Neural cell (in vitro differentiated cells): ENCODE measurements around the gene IFRD1. TPM values are rescaled to one million over a fixed set of nuclear protein-coding genes. Genes with fewer than 3 reads are reported as not detected.
"Not testable (repeated sequence)": the region's sequence is repeated elsewhere in the genome, so short reads cannot be mapped to it uniquely, and the experiment has no call there.

Source experiments
- H2AFZ ChIP-seq: fragments of 200-600, 300-800 bp; sonication (generic), shearing (Covaris generic); 2 replicates; pipeline ENCODE4 v1.6.0; 2014; ENCODE audit warnings: low read depth, mild to moderate bottlenecking, antibody characterized with exemption, low read length, moderate library complexity
- H3F3A ChIP-seq: fragments of 200-600 bp; shearing (Covaris generic); 2 replicates; pipeline ENCODE4 v1.6.1; 2016; ENCODE audit warnings: mild to moderate bottlenecking, moderate library complexity, mixed read lengths, antibody characterized with exemption, low read length; ENCODE audit not compliant: insufficient read depth, poor library complexity, severe bottlenecking
- H3K27ac ChIP-seq: fragments of 200-600, 300-800 bp; sonication (generic), shearing (Covaris generic); 2 replicates; pipeline ENCODE4 v1.5.1; 2014; ENCODE audit warnings: mild to moderate bottlenecking, low read length, moderate library complexity
- H3K27me3 ChIP-seq: fragments of 300-800, 200-600 bp; sonication (generic), shearing (Covaris generic); 2 replicates; pipeline ENCODE4 v1.6.0; 2014; ENCODE audit warnings: mild to moderate bottlenecking, low read depth, low read length, moderate library complexity; ENCODE audit not compliant: insufficient read depth
- H3K36me3 ChIP-seq: fragments of 300-800, 200-600 bp; sonication (generic), shearing (Covaris generic); 2 replicates; pipeline ENCODE4 v1.5.1; 2014; ENCODE audit warnings: mild to moderate bottlenecking, antibody characterized with exemption, low read length, moderate library complexity; ENCODE audit not compliant: insufficient read depth
- H3K4me2 ChIP-seq: fragments of 300-800, 200-600 bp; sonication (generic), shearing (Covaris generic); 2 replicates; pipeline ENCODE4 v1.6.0; 2014; ENCODE audit warnings: mild to moderate bottlenecking, low read length
- H3K4me3 ChIP-seq: fragments of 300-800, 200-600 bp; sonication (generic), shearing (Covaris generic); 2 replicates; pipeline ENCODE4 v1.5.1; 2014; ENCODE audit warnings: mild to moderate bottlenecking, low read length, moderate library complexity
- H3K79me2 ChIP-seq: fragments of 200-600 bp; shearing (Covaris generic); replicated peaks from 2 replicates; pipeline ENCODE4 v1.6.0; 2014; ENCODE audit warnings: mild to moderate bottlenecking, low read length, moderate library complexity; ENCODE audit not compliant: insufficient read depth
- H3K9ac ChIP-seq: fragments of 300-800, 200-600 bp; sonication (generic), shearing (Covaris generic); 2 replicates; pipeline ENCODE4 v1.6.1; 2016; ENCODE audit warnings: mild to moderate bottlenecking, low read length, mixed read lengths
- H3K9me2 ChIP-seq: fragments of 200-600 bp; shearing (Covaris generic); 2 replicates; pipeline ENCODE4 v1.6.1; 2016; ENCODE audit warnings: mild to moderate bottlenecking, low read length, mixed read lengths; ENCODE audit not compliant: insufficient read depth
- H3K9me3 ChIP-seq: fragments of 200-600, 300-800 bp; sonication (generic), shearing (Covaris generic); 2 replicates; pipeline ENCODE4 v1.6.1; 2016; ENCODE audit warnings: mild to moderate bottlenecking, mixed run types, low read length, moderate library complexity, mixed read lengths
- H4K20me1 ChIP-seq: fragments of 200-600 bp; shearing (Covaris generic); 2 replicates; pipeline ENCODE4 v1.6.1; 2016; ENCODE audit warnings: mild to moderate bottlenecking, mixed run types; ENCODE audit not compliant: insufficient read depth
- EP300 ChIP-seq: fragments of 450-650 bp; conservative IDR thresholded peaks from 2 replicates; pipeline ENCODE4 v1.6.1; 2014; ENCODE audit warnings: antibody characterized with exemption, mild to moderate bottlenecking, moderate library complexity; ENCODE audit not compliant: poor library complexity, severe bottlenecking
- EZH2 ChIP-seq: fragments of 200-600, 300-800 bp; shearing (Covaris generic), sonication (generic); IDR thresholded peaks from 2 replicates; pipeline ENCODE4 v1.6.1; 2014; ENCODE audit warnings: antibody characterized with exemption, low read length, borderline replicate concordance, mild to moderate bottlenecking; ENCODE audit not compliant: insufficient read depth, poor library complexity, severe bottlenecking
- MXI1 ChIP-seq: fragments of 450-650 bp; conservative IDR thresholded peaks from 2 replicates; pipeline ENCODE4 v1.6.1; 2014; ENCODE audit warnings: antibody characterized with exemption, mild to moderate bottlenecking; ENCODE audit not compliant: poor library complexity, severe bottlenecking
- POLR2AphosphoS5 ChIP-seq: IDR thresholded peaks from 2 replicates; pipeline ENCODE4 v1.6.1; 2012
- RAD21 ChIP-seq: fragments of 450-650 bp; conservative IDR thresholded peaks from 2 replicates; pipeline ENCODE4 v1.6.1; 2014; ENCODE audit warnings: antibody characterized with exemption, mild to moderate bottlenecking, moderate library complexity
- SMC3 ChIP-seq: fragments of 450-650 bp; conservative IDR thresholded peaks from 2 replicates; pipeline ENCODE4 v1.6.1; 2014; ENCODE audit warnings: antibody characterized with exemption, mild to moderate bottlenecking, moderate library complexity; ENCODE audit not compliant: poor library complexity
- TAF1 ChIP-seq: IDR thresholded peaks from 2 replicates; pipeline ENCODE4 v1.6.1; 2012; ENCODE audit warnings: low read depth
- polyA plus RNA-seq: library from polyadenylated mRNA; depleted of rRNA; stranded (reverse); fragments of >200 nt; gene quantifications from 2 replicates; pipeline ENCODE4 v1.2.3, GENCODE V29; 2014
- TF ChIP-seq, protein P1 (sequence below): IDR thresholded peaks from 2 replicates; pipeline ENCODE4 v1.6.1; 2012; ENCODE audit warnings: borderline replicate concordance
- TF ChIP-seq, protein P2 (sequence below): fragments of 450-650 bp; IDR thresholded peaks from 2 replicates; pipeline ENCODE4 v1.5.1; 2014; ENCODE audit warnings: antibody characterized with exemption, mild to moderate bottlenecking, moderate library complexity; ENCODE audit not compliant: poor library complexity, severe bottlenecking

IFRD1 gene
- polyA plus RNA-seq, 1 donor from 2014 or later: 270 TPM

DNA sequence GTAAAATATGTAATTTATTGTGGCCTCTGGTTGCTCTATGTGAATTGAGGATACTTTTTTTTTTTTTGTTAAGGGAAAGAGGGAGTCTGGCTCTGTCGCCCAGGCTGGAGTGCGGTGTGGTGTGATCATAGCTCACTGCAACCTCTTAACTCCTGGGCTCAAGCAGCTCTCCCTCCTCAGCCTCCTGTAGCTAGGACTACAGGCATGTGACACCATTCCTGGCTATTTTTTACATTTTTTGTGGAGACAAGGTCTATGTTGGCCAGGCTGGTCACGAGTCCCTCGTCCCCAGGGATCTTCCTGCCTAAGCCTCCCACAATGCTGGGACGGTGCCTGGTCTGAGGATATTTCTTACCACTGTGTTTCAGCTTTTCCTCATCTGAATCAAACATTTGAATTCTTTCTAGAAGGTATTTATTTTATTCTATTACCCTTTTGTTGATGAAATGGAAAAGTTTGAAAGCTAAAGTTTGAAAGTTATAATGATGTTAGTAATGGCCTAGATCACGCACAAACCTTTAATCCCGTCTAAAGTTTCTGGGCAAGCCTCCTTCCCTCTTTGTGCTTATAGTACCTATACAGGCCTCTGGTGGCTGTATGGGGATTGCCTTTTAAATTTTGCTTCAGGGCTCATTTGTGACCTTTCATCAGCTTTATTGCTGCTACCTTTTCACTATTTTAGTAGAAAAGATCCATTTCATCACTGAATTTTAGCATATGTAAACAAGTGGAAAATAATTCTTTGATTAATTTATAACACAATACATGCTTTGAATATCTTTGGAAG lies 2.0 kb downstream of the IFRD1 start:
- Histone ChIP-seq H3K9me2 (no peaks in the 10 kb centered on the region), H3K9ac (peak overlapping the region; percentile 98), H4K20me1 (no peaks in the 10 kb centered on the region), H3K4me3 (peak overlapping the region; percentile 91), H3K9me3 (no peaks in the 10 kb centered on the region), H3K27ac (peak overlapping the region; percentile 96), H3K36me3 (peaks cover 5% of the 10 kb centered on the region), H3K79me2 (peaks cover 40% of the 10 kb centered on the region), H3K4me2 (peak overlapping the region; percentile 73), H2AFZ (no peak overlapping the region), H3K27me3 (no peaks in the 10 kb centered on the region), H3F3A (no peaks in the 10 kb centered on the region)
- TF ChIP-seq, protein P1, sequence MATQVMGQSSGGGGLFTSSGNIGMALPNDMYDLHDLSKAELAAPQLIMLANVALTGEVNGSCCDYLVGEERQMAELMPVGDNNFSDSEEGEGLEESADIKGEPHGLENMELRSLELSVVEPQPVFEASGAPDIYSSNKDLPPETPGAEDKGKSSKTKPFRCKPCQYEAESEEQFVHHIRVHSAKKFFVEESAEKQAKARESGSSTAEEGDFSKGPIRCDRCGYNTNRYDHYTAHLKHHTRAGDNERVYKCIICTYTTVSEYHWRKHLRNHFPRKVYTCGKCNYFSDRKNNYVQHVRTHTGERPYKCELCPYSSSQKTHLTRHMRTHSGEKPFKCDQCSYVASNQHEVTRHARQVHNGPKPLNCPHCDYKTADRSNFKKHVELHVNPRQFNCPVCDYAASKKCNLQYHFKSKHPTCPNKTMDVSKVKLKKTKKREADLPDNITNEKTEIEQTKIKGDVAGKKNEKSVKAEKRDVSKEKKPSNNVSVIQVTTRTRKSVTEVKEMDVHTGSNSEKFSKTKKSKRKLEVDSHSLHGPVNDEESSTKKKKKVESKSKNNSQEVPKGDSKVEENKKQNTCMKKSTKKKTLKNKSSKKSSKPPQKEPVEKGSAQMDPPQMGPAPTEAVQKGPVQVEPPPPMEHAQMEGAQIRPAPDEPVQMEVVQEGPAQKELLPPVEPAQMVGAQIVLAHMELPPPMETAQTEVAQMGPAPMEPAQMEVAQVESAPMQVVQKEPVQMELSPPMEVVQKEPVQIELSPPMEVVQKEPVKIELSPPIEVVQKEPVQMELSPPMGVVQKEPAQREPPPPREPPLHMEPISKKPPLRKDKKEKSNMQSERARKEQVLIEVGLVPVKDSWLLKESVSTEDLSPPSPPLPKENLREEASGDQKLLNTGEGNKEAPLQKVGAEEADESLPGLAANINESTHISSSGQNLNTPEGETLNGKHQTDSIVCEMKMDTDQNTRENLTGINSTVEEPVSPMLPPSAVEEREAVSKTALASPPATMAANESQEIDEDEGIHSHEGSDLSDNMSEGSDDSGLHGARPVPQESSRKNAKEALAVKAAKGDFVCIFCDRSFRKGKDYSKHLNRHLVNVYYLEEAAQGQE: no peak
- TF ChIP-seq, protein P2, sequence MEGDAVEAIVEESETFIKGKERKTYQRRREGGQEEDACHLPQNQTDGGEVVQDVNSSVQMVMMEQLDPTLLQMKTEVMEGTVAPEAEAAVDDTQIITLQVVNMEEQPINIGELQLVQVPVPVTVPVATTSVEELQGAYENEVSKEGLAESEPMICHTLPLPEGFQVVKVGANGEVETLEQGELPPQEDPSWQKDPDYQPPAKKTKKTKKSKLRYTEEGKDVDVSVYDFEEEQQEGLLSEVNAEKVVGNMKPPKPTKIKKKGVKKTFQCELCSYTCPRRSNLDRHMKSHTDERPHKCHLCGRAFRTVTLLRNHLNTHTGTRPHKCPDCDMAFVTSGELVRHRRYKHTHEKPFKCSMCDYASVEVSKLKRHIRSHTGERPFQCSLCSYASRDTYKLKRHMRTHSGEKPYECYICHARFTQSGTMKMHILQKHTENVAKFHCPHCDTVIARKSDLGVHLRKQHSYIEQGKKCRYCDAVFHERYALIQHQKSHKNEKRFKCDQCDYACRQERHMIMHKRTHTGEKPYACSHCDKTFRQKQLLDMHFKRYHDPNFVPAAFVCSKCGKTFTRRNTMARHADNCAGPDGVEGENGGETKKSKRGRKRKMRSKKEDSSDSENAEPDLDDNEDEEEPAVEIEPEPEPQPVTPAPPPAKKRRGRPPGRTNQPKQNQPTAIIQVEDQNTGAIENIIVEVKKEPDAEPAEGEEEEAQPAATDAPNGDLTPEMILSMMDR: peak; percentile 48
- TF ChIP-seq EP300: no peak
- TF ChIP-seq POLR2AphosphoS5: no peak
- TF ChIP-seq MXI1: peak; percentile 36
- peak; percentile 50 for TF ChIP-seq SMC3
- no peak for TF ChIP-seq EZH2
- peak; percentile 48 for TF ChIP-seq RAD21
- no peak for TF ChIP-seq TAF1

DNA sequence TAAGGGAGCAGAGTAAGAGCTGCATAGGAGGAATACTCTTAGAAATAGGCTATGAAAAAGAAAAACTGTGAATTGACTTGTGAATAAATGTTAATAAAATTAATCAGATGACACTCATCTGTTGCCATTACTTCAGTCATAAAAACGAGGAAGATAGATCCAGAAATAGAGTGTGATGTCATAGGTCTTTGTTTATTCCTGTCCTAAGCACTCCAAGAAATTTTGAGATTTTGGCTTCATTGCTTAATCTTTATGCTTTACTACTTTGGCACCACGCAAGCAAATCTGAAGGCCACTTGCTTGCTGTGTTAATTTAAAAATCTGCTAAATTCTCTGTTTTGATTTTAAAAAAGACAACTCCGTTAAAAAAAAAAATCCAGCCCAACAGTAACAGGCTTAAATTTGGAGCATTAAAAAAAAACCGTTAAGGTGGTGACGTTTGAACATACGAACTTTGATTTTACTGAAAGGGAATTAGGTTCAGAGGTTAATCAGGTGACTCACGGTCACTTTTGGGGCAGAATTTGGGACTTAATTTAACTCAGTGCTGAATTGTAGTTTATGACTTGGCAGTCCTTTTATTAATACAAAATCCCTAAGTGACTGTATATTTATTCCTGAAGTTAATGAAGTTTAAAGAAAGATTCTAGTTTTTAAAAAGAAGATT lies 3.4 kb downstream of the IFRD1 start:
- Histone ChIP-seq H3K36me3 (peaks cover 5% of the 10 kb centered on the region), H3F3A (no peaks in the 10 kb centered on the region), H3K9me3 (no peaks in the 10 kb centered on the region), H3K9ac (peak overlapping the region; percentile 98), H3K4me2 (peak overlapping the region; percentile 73), H3K27ac (no peak overlapping the region), H3K27me3 (no peaks in the 10 kb centered on the region), H3K4me3 (peak overlapping the region; percentile 91), H3K79me2 (peaks cover 45% of the 10 kb centered on the region), H4K20me1 (no peaks in the 10 kb centered on the region), H3K9me2 (no peaks in the 10 kb centered on the region), H2AFZ (no peak overlapping the region)
- TF ChIP-seq, protein P2: no peak

DNA sequence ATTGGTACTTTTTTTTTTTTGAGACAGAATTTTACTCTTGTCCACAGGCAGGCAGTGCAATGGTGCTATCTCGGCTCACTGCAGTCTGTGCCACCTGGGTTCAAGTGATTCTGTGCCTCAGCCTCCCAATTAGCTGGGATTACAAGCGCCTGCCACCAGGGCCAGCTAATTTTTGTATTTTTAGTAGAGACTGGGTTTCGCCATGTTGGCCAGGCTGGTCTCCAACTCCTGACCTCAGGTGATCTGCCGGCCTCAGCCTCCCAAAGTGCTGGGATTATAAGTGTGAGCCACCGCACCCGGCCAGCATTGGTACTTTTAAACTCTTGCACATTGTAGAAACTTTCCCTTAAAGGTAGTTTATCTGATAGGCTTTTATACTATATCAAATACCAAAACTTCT lies 3.9 kb downstream of the IFRD1 start:
- not testable (repeated sequence) for H3K27me3 ChIP-seq, H3K9me3 ChIP-seq, H4K20me1 ChIP-seq, H3K36me3 ChIP-seq, H3F3A ChIP-seq, H3K4me2 ChIP-seq, H3K27ac ChIP-seq, H2AFZ ChIP-seq, H3K9ac ChIP-seq, H3K9me2 ChIP-seq
- H3K79me2 ChIP-seq: peaks cover 45% of the 10 kb centered on the region
- peak overlapping the region; percentile 91 for H3K4me3 ChIP-seq
